ENCODE measurements around the gene MACC1. TPM values are rescaled to one million over a fixed set of nuclear protein-coding genes. Genes with fewer than 3 reads are reported as not detected.
"Not testable (repeated sequence)": the region's sequence is repeated elsewhere in the genome, so short reads cannot be mapped to it uniquely, and the experiment has no call there.

The MACC1 gene
- total RNA-seq, 2 donors from 2014 or later: 0.26 TPM; not detected in 1

DNA sequence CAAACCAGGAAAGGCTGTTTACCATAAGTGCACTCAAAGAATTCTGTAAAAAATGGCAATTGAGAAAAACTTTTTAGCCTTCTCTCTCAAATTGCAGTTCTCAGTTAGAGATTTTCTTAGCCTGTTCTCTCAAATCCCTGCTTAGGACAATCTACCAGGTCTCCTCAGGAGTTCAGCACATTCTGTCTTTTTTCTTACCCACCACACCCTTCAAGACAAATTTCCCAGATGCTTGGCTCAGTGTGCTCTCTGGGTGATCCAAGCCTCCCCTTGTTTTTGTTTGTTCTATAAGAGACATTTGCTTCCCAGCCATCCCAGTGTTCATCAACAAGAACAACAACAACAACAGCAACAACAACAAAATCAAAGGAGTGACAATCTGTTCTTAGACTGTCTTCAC is 87.3 kb downstream of the MACC1 start:
- Histone ChIP-seq H3K4me3 (no peak overlapping the region), H3K9me3 (no peaks in the 10 kb centered on the region), H3K27me3 (no peaks in the 10 kb centered on the region), H3K36me3 (no peaks in the 10 kb centered on the region), H3K4me1 (no peaks in the 10 kb centered on the region), H3K27ac (no peak overlapping the region)
- no peak for DNase-seq (ENCODE audit: low spot score)
- TF ChIP-seq, protein P1, sequence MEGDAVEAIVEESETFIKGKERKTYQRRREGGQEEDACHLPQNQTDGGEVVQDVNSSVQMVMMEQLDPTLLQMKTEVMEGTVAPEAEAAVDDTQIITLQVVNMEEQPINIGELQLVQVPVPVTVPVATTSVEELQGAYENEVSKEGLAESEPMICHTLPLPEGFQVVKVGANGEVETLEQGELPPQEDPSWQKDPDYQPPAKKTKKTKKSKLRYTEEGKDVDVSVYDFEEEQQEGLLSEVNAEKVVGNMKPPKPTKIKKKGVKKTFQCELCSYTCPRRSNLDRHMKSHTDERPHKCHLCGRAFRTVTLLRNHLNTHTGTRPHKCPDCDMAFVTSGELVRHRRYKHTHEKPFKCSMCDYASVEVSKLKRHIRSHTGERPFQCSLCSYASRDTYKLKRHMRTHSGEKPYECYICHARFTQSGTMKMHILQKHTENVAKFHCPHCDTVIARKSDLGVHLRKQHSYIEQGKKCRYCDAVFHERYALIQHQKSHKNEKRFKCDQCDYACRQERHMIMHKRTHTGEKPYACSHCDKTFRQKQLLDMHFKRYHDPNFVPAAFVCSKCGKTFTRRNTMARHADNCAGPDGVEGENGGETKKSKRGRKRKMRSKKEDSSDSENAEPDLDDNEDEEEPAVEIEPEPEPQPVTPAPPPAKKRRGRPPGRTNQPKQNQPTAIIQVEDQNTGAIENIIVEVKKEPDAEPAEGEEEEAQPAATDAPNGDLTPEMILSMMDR (IDR thresholded peaks at IDR 0.05): no peak

DNA sequence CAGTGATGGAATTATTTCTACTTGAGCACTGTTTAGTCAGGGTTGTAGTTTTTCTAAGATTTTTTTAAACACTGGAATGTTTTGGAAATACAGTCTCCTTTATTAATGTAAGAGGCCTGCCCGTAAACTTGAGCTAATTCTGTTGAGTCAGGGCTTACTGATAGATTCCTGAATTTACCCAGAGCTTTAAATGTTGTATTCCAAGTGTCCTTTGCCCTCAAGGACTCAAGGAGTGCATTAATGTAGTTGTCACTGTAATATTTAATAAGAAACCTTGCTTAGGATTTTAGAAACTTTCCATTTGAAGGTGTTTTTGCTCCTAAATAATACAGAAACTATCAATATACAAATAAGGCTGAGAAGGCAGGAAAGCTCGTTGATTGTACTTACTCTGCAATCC is 89.2 kb downstream of the MACC1 start:
- H3K4me3 ChIP-seq: no peak overlapping the region
- TF ChIP-seq, protein P1 (IDR thresholded peaks at IDR 0.05): no peak
- H3K9me3 ChIP-seq: no peaks in the 10 kb centered on the region
- H3K27me3 ChIP-seq: no peaks in the 10 kb centered on the region
- no peak for DNase-seq (ENCODE audit: low spot score)
- H3K36me3 ChIP-seq: no peaks in the 10 kb centered on the region
- H3K4me1 ChIP-seq: no peaks in the 10 kb centered on the region
- H3K27ac ChIP-seq: no peak overlapping the region

DNA sequence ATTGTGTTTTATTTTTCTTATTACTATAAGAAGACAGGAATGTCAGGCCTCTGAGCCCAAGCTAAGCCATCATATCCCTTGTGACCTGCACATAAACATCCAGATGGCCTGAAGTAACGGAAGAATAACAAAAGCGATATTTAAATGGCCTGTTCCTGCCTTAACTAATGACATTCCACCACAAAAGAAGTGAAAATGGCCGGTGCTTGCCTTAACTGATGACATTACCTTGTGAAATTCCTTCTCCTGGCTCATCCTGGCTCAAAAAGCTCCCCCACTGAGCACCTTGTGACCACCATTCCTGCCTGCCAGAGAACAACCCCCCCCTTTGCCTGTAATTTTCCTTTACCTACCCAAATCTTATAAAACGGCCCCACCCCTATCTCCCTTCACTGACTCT is 91.1 kb downstream of the MACC1 start:
- H3K27me3 ChIP-seq; DNase-seq (ENCODE audit: low spot score); H3K36me3 ChIP-seq; H3K9me3 ChIP-seq; H3K4me3 ChIP-seq; H3K4me1 ChIP-seq; H3K27ac ChIP-seq: not testable (repeated sequence)

DNA sequence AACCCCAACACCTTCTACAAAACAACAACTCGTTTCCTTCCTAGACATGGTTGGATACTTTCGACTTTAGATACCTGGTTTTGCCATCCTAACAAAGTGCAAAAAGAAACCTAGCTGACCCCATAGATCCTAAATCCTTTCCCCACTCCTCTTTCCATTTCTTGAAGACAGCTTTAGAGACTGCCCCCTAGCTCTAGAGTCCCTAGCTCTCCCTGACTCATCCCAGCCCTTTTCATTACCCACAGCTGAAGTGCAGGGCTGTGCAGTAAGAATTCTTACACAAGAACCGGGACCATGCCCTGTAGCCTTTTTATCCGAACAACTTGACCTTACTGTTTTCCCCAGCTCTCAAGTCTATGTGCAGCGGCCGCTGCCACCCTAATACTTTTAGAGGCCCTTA is 93.1 kb downstream of the MACC1 start:
- not testable (repeated sequence) for H3K9me3 ChIP-seq, H3K27me3 ChIP-seq, H3K4me3 ChIP-seq

DNA sequence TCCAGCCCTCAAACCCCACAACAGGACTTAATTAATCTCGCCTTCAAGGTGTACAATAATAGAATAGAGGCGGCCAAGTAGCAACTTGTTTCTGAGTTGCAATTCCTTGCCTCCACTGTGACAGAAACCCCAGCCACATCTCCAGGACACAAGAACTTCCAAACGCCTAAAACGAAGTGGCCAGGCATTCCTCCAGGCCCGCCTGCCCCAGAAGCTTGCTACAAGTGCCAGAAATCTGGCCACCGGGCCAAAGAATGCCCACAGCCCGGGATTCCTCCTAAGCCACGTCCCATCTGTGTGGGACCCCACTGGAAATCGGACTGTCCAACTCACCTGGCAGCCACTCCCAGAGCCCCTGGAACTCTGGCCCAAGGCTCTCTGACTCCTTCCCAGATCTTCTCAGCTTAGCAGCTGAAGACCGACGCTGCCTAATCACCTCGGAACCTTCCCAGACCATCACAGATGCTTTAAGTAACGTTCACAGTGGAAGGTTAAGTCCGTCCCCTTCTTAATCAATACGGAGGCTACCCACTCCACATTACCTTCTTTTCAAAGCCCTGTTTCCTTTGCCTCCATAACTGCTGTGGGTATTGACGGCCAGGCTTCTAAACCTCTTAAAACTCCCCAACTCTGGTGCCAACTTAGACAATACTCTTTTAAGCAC is 94.4 kb downstream of the MACC1 start:
- H3K4me3 ChIP-seq; H3K4me1 ChIP-seq; H3K9me3 ChIP-seq; H3K27ac ChIP-seq; DNase-seq (ENCODE audit: low spot score); H3K36me3 ChIP-seq; H3K27me3 ChIP-seq: not testable (repeated sequence)

More for the DNA sequence above, 93.1 kb downstream of the MACC1 start:
- DNase-seq (ENCODE audit: low spot score); H3K27ac ChIP-seq; H3K36me3 ChIP-seq; H3K4me1 ChIP-seq: not testable (repeated sequence)

DNA sequence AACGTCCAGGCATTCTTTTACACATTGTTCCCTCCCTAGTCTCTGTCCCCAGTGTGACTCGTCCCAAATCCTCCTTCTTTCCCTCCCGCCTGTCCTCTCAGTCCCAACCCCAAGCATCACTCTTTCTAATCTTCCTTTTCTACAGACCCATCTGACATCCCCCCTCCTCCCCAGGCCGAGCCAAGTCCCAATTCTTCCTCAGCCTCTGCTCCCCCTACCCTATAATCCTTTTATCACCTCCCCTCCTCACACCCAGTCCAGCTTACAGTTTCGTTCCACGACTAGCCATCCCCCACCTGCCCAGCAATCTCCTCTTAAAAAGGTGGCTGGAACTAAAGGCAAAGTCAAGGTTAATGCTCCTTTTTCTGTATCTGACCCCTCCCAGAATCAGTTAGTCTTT is 95.1 kb downstream of the MACC1 start:
- Histone ChIP-seq H3K4me1 (no peaks in the 10 kb centered on the region), H3K27ac (no peak overlapping the region), H3K36me3 (no peaks in the 10 kb centered on the region), H3K9me3 (no peaks in the 10 kb centered on the region), H3K4me3 (no peak overlapping the region), H3K27me3 (no peaks in the 10 kb centered on the region)
- no peak for DNase-seq (ENCODE audit: low spot score)
- TF ChIP-seq, protein P1 (IDR thresholded peaks at IDR 0.05): no peak

DNA sequence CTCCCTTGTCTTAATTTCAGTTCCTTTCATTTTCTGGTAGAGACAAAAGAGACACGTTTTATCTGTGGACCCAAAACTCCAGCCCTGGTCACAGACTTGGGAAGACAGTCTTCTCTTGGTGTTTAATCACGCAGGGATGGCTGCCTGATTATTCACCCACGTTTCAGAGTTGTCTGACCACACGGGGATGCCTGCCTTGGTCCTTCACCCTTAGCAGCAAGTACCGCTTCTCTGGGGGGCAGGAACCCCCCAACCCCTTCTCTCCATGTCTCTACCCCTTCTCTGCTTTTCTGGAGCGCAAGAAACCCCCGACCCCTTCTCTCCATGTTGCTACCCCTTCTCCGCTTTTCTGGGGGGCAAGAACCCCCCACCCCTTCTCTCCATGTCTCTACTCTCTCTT is 95.8 kb downstream of the MACC1 start:
- TF ChIP-seq, protein P1 (IDR thresholded peaks at IDR 0.05): no peak
- Histone ChIP-seq H3K36me3 (no peaks in the 10 kb centered on the region), H3K27me3 (no peaks in the 10 kb centered on the region), H3K4me3 (no peak overlapping the region), H3K4me1 (no peaks in the 10 kb centered on the region), H3K9me3 (no peaks in the 10 kb centered on the region), H3K27ac (no peak overlapping the region)
- no peak for DNase-seq (ENCODE audit: low spot score)

DNA sequence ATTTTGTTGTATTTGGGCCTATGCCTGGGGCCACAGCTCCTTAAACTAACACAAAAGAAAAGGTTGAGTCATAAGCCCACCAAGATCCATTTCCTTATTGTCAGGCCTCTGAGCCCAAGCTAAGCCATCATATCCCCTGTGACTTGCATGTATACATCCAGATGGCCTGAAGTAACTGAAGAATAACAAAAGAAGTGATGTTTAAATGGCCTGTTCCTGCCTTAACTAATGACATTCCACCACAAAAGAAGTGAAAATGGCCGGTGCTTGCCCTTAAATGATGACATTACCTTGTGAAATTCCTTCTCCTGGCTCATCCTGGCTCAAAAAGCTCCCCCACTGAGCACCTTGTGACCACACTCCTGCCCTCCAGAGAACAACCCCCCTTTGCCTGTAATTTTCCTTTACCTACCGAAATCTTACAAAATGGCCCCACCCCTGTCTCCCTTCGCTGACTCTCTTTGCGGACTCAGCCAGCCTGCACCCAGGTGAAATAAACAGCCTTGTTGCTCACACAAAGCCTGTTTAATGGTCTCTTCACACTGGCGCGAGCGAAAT is 96.5 kb downstream of the MACC1 start:
- not testable (repeated sequence) for H3K27me3 ChIP-seq; DNase-seq (ENCODE audit: low spot score)

More for the DNA sequence above, 96.5 kb downstream of the MACC1 start:
- not testable (repeated sequence) for H3K4me3 ChIP-seq, H3K36me3 ChIP-seq, H3K9me3 ChIP-seq, H3K4me1 ChIP-seq, H3K27ac ChIP-seq
